ENCODE data around the gene DDHD1.
A peak's percentile ranks its signal among the peaks of the same experiment; 100 is the strongest.

DDHD1 gene

DNA sequence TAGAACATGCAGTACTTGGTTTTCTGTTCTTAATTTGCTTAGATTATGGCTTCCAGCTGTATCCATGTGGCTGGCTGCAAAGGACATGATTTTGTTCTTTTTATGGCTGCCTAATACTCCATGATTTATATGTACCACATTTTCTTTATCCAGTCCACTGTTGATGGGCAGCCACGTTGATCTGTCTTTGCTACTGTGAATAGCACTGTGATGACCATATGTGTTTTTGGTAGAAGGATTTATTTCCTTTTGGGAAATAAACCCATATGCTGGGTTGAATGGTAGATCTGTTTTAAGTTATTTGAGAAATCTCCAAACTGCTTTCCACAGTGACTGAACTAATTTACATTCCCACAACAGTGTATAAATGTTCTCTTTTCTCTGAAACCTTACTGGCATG, 116.1 kb downstream of the DDHD1 start:
- DNase-seq (ENCODE audit: low read depth) = no peak
- H3K4me3 ChIP-seq (ENCODE audit: low read depth, low read length) = no peak overlapping the region
- in situ Hi-C loops (cut with HindIII; ENCODE audit: low sequenced_read_pairs) = no loop called here
- TF ChIP-seq, protein P1, sequence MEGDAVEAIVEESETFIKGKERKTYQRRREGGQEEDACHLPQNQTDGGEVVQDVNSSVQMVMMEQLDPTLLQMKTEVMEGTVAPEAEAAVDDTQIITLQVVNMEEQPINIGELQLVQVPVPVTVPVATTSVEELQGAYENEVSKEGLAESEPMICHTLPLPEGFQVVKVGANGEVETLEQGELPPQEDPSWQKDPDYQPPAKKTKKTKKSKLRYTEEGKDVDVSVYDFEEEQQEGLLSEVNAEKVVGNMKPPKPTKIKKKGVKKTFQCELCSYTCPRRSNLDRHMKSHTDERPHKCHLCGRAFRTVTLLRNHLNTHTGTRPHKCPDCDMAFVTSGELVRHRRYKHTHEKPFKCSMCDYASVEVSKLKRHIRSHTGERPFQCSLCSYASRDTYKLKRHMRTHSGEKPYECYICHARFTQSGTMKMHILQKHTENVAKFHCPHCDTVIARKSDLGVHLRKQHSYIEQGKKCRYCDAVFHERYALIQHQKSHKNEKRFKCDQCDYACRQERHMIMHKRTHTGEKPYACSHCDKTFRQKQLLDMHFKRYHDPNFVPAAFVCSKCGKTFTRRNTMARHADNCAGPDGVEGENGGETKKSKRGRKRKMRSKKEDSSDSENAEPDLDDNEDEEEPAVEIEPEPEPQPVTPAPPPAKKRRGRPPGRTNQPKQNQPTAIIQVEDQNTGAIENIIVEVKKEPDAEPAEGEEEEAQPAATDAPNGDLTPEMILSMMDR (IDR thresholded peaks at IDR 0.05; ENCODE audit: low read depth, low read length, missing control alignments) = no peak

- TF ChIP-seq, protein P1 (IDR thresholded peaks at IDR 0.05; ENCODE audit: low read depth, low read length, missing control alignments) = no peak
- no peak for DNase-seq (ENCODE audit: low read depth)
- no peak overlapping the region for H3K4me3 ChIP-seq (ENCODE audit: low read depth, low read length)
- in situ Hi-C loops (cut with HindIII; ENCODE audit: low sequenced_read_pairs) = no loop called here
Measured at GRCh38 chr14:53035336-53036210, 117.5 kb downstream of the DDHD1 start.

DNA sequence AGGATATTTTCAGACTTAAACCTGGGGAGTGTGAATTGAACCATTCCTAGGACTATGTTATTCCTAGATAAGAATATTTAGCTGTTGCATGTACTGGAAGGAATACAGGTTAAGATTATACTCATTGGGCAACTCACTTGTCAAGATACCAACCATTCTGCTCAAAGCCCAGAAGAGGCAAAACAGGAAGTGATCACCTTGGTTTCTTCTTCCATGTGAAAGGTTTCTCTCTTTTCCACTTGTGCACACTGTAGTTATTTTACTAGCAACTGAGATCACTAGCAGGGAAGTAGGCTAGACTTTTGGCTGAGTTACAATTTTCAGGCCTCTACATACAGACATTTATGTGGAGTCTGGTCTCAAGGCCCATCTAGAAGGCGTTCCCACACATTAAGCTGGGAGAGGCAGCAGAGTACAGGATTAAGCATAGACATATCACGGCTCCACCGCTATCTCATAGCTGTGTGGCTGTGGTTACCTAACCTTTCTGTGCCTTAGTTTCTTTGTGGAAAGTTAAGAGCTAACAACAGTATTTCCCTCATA, 118.4 kb downstream of the DDHD1 start:
- in situ Hi-C loops (cut with HindIII; ENCODE audit: low sequenced_read_pairs) = no loop called here
- TF ChIP-seq, protein P1 (IDR thresholded peaks at IDR 0.05; ENCODE audit: low read depth, low read length, missing control alignments) = no peak
- DNase-seq (ENCODE audit: low read depth) = no peak
- no peak overlapping the region for H3K4me3 ChIP-seq (ENCODE audit: low read depth, low read length)

- TF ChIP-seq, protein P1 (IDR thresholded peaks at IDR 0.05; ENCODE audit: low read depth, low read length, missing control alignments) = no peak
- DNase-seq (ENCODE audit: low read depth) = no peak
- H3K4me3 ChIP-seq (ENCODE audit: low read depth, low read length) = no peak overlapping the region
- in situ Hi-C loops (cut with HindIII; ENCODE audit: low sequenced_read_pairs) = no loop called here
Measured at GRCh38 chr14:53034036-53034435, 119.1 kb downstream of the DDHD1 start.

DNA sequence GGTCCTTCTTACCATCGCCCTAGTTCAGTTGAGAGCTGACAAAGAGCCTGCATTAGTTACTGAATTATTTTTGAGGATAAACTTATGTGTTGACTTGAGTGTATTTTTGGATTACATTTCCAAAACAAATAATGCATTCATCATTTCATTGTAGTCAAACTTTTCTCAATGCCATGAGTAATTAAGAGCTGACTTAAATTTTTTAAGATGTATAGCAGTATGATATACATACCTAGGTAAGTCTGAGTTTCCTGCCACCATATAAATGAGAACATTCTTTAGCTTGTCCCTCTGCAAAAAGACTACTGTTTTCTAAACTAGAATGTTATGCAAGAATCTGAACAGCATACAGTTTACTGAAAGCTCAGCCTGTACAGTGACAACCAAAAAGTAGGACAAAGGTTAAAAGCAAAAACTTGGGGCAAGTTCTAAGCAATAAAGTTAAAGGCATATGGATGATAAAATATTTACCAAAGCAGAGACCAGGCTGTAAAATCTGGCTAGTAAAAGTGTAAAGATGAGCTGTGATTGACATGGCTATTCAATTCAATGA, 120.2 kb downstream of the DDHD1 start:
- H3K4me3 ChIP-seq (ENCODE audit: low read depth, low read length) = no peak overlapping the region
- no peak for DNase-seq (ENCODE audit: low read depth)
- in situ Hi-C loops (cut with HindIII; ENCODE audit: low sequenced_read_pairs) = no loop called here
- TF ChIP-seq, protein P1 (IDR thresholded peaks at IDR 0.05; ENCODE audit: low read depth, low read length, missing control alignments) = no peak

DNA sequence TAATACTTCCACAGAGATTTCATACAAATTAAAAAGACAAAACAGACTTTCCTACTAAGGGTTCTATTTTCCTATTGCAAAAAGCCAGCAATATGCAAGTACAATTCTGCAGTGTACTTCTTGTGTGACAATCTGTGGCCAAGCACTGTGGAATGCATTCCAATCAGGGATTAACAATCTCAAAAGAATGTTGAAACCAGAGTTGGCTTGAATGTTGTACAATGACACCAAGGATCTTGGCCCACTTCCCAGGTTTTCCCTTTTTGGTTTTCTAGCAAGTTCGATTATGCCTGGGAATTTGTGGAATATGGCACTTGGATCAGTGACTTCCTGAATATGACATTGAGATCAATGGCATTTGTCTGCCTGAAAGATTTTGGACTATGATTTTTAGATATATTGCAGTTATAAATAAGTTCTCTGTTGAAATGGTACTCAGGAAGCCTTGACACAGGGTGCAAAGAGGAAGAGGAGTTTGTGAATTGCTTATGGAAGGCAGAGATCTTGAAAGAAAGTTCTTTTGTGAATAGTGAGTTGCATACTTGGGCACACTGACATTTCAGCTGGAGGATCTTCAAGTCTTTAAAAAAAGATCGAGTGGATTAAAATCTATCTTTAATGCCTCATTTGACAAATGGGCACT, 120.8 kb downstream of the DDHD1 start:
- DNase-seq (ENCODE audit: low read depth) = peak; percentile 85
- in situ Hi-C loops (cut with HindIII; ENCODE audit: low sequenced_read_pairs) = no loop called here
- H3K4me3 ChIP-seq (ENCODE audit: low read depth, low read length) = no peak overlapping the region
- TF ChIP-seq, protein P1 (IDR thresholded peaks at IDR 0.05; ENCODE audit: low read depth, low read length, missing control alignments) = no peak
